Ramos (cell line): ENCODE results near the gene PLIN4.
"Not testable (repeated sequence)": the region's sequence is repeated elsewhere in the genome, so short reads cannot be mapped to it uniquely, and the experiment has no call there.

Experiments
- in situ Hi-C: fragments of 300-500 bp; cut with MboI; formaldehyde crosslinking; loops from one replicate; pipeline ENCODE4 v1.14.3; 2022; ENCODE audit warnings: low sequenced_read_pairs; ENCODE audit not compliant: unreplicated experiment

PLIN4 gene

GRCh38 chr19:4547303-4548237, 29.3 kb upstream of the PLIN4 start:
- in situ Hi-C loops = no loop called here

DNA sequence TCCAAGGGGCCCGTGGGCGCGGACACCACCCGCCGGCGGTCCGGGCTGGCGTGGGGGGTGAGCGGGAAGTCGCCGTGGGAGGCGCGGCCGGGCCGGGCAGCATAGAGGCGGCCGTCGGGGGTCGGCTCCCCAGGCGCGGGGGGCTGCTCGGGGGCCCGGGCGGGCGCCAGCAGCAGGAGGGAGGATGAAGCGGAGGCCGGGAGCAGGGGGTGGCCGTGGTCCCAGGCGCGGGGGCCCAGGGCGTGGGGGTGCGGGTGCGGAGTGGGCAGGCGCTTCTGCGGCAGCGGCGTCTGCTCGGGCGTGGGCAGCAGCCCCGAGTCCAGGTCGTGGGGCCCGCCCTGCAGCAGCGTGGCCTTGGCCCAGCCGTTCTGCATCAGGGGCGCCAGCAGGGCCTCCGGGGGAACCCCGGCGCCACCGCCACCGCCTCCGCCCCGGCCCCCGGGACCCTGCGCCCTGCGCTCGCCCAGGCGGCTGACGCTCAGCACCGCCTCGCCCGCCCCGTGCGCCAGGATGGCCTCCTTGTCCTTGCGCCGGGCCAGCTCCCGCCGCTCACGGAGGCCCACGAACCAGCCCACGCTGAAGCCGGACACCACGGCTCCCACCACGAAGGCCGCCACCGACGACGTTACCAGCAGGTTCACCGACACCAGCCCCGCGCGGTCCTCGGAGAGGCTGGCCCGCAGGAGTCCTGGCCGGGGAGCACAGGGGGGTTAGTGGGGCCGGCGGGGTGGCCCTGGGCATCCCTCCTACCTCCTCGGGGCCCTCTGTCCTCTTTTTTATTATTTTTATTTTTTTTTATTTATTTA, 25.8 kb upstream of the PLIN4 start:
- in situ Hi-C loops = no loop called here

- in situ Hi-C loops = no loop called here
Observed at GRCh38 chr19:4542896-4543841, 24.9 kb upstream of the PLIN4 start.

DNA sequence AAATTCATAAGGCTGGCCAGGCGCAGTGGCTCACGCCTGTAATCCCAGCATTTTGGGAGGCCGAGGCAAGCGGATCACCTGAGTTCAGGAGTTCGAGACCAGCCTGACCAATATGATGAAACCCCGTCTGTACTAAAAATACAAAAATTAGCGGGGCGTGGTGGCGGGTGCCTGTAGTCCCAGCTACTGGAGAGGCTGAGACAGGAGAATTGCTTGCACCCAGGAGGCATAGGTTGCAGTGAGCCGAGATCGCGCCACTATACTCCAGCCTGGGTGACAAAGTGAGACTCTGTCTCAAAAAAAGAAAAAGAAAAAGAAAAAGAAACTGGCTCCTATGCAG, 23.5 kb upstream of the PLIN4 start:
- in situ Hi-C loops = not testable (repeated sequence)

DNA sequence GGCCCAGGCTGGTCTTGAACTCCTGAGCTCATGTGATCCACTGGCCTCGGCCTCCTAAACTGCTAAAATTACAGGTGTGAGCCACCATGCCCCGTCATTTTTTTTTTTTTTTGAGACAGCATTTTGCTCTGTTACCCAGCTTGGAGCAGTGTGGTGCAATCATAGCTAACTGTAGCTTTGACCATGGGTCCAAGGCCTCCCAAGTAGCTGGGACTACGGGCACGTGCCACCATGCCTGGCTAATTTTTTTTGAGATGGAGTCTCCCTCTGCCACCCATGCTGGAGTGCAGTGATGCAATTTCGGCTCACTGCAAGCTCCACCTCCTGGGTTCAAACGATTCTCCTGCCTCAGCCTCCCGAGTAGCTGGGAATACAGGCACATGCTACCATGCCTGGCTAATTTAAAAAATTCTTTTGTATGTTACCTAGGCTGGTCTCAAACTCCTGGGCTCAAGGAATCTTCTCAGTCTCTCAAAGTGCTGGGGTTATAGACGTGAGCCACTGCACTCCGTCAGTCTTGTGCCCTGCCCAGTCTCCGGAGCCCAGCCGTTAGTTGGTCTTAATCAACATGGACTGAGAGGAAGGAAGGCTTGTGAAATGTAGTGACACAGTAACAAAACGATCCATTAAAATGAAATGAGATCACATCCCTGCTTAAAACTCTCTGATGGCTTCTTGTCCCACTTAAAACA, 23.0 kb upstream of the PLIN4 start:
- in situ Hi-C loops = no loop called here

- in situ Hi-C loops = no loop called here
Observed at GRCh38 chr19:4539693-4540581, 21.7 kb upstream of the PLIN4 start, which contains the start of gene LRG1. TSS of gene LRG1 (minus strand) at chr19:4540036. CDS start at chr19:4540013, 23 bp downstream.

- in situ Hi-C loops = no loop called here
Observed at GRCh38 chr19:4539169-4539692, 20.9 kb upstream of the PLIN4 start.

DNA sequence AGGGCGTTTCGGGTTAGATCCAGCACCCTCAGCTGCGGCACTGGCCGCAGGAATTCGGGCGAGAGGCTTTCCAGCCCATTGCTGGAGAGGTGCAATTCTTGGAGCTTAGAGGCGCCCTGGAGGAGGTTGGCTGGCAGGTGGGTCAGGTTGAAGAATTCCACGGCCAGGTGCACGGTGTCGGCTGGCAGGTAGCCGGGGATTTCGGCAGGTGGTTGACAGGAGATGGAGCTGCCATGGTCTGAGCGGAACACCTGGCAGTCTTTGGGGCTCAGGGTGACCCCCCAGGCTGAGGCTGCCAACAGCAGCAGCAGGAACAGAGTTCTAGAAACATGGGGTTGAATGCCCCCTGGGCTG, 20.3 kb upstream of the PLIN4 start:
- in situ Hi-C loops = no loop called here

DNA sequence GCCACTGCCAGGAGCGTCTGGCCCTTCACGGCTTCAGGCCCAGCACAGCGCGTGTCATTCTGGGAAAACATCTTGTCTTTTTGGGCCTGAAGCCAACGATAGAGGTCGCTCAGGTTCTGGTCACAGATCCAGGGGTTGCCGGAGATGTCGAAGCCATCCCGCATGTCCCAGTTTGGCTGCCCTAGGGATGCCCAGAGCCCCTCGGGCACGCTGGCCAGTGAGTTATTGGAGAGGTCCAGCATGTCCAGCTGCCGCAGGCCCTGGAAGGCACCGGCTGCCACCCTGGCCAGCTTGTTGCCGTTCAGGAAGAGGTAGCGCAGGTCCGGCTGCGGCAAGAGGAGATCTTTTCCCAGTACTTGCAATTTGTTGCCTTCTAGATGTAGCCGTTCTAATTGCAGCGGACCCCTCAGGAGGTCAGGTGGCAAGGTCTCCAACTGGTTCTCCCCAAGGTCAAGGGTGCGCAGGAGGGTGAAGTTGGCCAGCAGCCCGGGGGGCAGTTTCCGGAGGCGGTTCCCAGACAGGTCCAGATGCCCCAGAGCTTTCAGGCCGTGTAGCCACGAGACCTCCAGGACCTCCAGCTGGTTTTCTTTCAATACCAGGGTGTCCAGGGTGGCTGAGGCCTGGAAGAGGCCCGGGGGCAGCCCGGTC, 19.8 kb upstream of the PLIN4 start:
- in situ Hi-C loops = no loop called here

GRCh38 chr19:4536798-4537197, 18.5 kb upstream of the PLIN4 start:
- in situ Hi-C loops = no loop called here

DNA sequence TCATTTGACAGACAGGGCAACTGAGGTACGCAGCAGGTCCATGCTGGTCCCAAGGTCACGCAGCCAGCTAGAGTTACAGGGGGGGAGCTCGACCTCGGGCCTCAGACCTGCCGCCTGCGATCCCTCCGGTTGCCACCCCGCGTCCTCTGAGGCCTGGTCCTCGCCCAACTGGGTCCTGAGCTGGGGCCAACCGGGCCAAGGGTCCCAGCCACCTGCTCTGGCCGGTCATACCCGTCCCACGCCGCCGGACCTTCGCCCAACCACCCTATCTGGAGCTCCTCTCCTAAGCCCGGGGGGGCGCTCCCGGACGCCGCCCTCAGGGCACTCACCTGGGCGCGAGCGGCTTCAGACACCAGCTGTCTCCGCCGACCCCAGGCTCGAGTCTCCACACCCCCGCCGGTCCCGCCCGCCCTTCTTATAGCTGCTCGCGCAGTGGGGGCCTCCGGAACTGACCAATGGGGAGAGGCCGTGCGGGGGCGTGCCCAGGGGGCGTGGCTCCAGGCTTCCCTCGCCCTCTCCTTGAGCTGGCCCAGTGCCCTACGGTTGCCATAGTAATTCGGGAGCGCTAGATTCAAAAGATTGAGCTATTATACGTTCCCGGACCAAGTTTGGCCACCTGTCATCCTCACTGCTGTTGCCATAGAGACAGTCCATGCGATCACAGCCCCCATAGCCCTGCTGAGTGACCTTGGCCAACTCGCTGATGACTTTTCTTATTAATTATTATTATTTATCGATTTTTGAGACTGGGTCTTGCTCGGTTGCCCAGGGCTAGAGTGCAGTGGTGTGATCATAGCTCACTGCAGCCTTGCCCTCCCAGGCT, 16.8 kb upstream of the PLIN4 start, which contains the start of gene PLIN5:
Gene PLIN5, minus strand, starts transcription at position 389 of the 823 bp plus-strand sequence. CDS start 1,150 bp downstream, outside the sequence.
- in situ Hi-C loops = no loop called here

DNA sequence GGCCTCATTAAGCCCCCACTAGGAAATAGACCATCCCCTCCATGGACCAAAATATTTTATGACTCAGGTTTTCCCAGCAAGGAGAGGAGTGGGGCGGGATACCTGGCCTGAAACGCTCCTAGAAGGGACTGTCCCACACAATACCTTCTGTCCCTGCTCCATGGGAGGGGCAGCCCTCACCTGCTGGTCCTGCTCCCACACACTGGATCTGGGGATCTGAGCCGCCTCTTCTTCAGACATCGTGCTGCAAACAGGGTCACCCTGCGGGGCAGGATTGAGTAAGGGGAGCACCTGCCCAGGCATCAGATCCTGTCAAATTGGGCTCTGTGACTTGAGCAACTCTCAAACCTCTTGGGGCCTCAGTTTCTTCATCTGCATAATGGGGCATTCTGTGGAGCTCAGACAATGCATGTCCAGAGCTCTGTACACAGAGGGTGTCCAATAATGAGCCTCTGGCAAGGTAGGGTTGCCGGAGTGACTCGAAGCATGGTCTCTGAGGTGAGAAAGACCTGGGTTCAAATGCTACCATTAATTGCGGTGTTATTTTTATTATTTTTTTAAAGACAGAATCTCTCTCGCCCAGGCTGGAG, 15.6 kb upstream of the PLIN4 start:
- in situ Hi-C loops = no loop called here

DNA sequence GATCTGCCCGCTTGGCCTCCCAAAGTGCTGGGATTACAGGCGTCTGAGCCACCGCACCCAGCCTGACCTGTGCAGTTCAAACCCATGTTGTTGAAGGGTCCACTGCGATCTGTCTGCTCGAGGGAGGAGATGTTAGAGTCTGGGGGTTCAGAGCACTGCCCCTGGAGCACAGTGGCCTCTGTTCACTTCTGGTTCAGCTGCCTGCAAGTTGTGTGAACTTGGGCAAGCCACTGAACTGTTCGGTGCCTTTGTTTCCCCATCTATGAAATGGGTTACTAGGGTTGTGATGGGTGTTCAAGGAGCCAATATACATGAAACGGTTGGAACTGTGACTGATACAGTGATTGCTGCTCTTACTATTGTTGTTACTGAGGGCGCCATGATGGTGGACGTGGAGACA, 15.0 kb upstream of the PLIN4 start:
- in situ Hi-C loops = no loop called here

- in situ Hi-C loops = no loop called here
Observed at GRCh38 chr19:4531562-4532165, 13.4 kb upstream of the PLIN4 start.

DNA sequence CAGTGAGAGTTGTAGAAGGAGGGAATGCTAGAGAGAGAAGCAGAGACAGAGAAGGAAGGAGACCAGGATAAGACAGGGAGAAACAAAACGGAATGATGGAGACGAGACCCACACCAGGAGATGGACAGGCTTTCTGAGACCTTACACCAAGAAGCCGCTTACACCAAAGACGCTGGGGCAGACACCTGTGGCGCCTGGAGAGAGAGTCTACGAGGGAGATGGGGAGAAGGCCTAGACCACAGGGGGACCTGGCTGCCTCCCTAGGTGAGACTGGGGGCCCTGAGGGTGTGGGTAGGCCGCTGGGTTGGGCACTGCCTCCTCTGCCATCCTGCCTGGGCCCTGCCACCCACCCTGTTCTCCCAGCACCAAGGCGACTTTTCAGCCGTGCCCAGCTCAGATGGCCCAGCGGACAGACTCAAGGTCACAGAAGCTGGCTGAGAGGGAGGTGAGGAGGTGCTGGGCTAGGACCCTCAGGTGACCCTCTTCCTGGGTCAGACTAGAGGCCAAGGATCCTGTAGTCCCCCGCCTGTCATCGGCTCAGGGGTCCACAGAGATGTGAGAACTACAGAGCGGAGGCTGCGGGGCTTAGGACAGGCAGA, 11.7 kb upstream of the PLIN4 start:
- in situ Hi-C loops = loop anchor here (10.0 kb wide), 1 partner anchor 265 kb away; no protein-coding TSS in a partner anchor

DNA sequence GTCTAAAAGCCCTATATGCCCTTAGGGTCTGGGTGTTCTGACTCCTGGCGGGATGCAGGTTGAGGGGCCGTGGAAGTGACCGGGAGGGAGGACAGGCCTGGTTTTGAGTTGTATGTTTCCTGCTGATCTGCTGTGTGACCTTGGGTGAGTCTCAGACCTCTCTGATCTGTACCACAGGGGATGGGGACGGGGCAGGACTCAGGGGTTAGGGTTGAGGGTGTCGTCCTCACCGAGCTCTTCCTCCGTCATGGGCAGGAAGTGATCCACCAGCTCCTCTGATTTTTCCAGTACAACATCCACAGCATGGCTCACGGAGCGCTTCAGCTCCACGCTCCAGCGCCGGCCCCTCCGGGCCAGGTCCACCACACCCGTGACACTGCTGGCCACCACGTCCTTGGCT, 10.6 kb upstream of the PLIN4 start:
- in situ Hi-C loops = loop anchor here (10.0 kb wide), 1 partner anchor 264 kb away; no protein-coding TSS in a partner anchor
